Measurements from ENCODE around the gene STOML1.

Gene STOML1

DNA sequence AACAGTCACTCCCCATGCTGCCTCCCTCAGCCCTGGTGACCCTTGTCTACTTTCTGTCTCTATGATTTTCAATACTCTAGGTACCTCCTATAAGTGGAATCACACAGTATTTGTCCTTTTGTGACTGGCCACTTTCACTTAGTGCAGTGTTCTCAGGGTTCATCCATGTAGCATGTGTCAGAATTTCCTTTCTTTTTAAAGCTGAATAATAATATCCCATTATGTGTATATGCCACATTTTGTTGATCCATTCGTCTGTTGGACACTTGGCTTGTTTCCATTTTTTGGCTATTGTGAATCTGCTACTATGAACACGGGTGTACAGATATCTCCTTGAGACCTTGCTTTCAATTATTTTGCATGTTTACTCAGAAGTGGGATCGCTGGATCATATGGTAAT is 36.6 kb upstream of the STOML1 start:
- Mint-ChIP-seq H3K4me3 (no peak overlapping the region), H3K4me1 (peaks cover 13% of the 10 kb centered on the region), H3K36me3 (peaks cover 70% of the 10 kb centered on the region), H3K9me3 (no peaks in the 10 kb centered on the region), H3K27ac (no peak overlapping the region)
- ATAC-seq (no peak), DNase-seq (ENCODE audit: low spot score in 2 of 2) (no peak)

DNA sequence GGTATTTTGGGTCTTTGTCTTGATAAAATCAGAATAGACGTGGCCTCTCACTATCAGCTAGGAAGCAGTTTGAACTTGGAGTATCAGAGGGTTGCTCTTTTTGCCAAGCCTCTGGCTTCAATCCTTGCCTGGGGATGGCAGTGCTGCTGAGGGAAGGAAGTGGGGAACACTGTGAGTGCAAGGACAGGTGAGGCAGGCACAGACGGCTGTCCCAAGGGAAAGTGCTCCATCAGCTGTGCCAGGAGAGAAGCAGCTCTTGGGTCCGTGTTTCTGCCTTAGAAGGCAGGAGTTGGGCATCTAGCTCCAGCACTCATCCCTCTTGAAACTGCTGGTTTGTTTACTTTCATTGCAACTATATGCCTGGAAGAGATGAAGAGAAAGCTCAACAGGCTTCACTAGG is 35.6 kb upstream of the STOML1 start:
- Mint-ChIP-seq H3K4me3 (no peak overlapping the region), H3K4me1 (peaks cover 15% of the 10 kb centered on the region), H3K9me3 (no peaks in the 10 kb centered on the region), H3K27ac (peak overlapping the region; percentile 32), H3K36me3 (peaks cover 79% of the 10 kb centered on the region)
- DNase-seq (ENCODE audit: low spot score in 2 of 2): no peak
- no peak for ATAC-seq

- H3K27ac Mint-ChIP-seq: no peak overlapping the region
- H3K36me3 Mint-ChIP-seq: peaks cover 94% of the 10 kb centered on the region
Observed at GRCh38 chr15:74025436-74025835, 33.3 kb upstream of the STOML1 start.

GRCh38 chr15:74024687-74025086 is 32.6 kb upstream of the STOML1 start:
- Mint-ChIP-seq H3K4me3 (no peak overlapping the region), H3K36me3 (peaks cover 90% of the 10 kb centered on the region), H3K4me1 (peaks cover 28% of the 10 kb centered on the region), H3K27ac (peak overlapping the region; percentile 32), H3K9me3 (no peaks in the 10 kb centered on the region)
- ATAC-seq (no peak), DNase-seq (ENCODE audit: low spot score in 2 of 2) (no peak)

More at GRCh38 chr15:74025436-74025835, 33.3 kb upstream of the STOML1 start:
- DNase-seq (ENCODE audit: low spot score in 2 of 2): no peak
- peaks cover 28% of the 10 kb centered on the region for H3K4me1 Mint-ChIP-seq
- no peak overlapping the region for H3K4me3 Mint-ChIP-seq
- no peak for ATAC-seq
- H3K9me3 Mint-ChIP-seq: no peaks in the 10 kb centered on the region

- no peak for ATAC-seq
- no peak for DNase-seq (ENCODE audit: low spot score in 2 of 2)
- Mint-ChIP-seq H3K36me3 (peaks cover 81% of the 10 kb centered on the region), H3K4me3 (no peak overlapping the region), H3K9me3 (no peaks in the 10 kb centered on the region), H3K4me1 (peaks cover 28% of the 10 kb centered on the region), H3K27ac (peak overlapping the region; percentile 47)
Observed at GRCh38 chr15:74022706-74023470, 30.8 kb upstream of the STOML1 start.

DNA sequence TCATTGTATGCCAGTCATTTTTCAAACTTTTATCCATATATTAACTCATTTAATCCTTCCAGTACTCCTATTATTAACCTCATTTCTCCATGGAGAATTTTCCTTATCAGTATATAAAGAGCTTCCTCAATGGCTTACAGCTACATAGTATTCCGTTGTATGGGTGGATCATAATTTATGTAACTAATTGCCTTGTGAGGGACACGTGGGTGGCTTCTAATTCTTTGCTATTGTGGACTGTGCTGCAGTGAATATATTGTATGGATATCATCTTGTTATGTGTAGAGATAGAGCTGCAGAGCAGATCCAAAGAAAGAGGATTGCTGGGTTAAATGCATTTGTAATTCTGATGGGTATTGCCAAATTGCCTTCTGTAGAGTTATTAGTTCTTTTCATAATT is 27.6 kb upstream of the STOML1 start:
- DNase-seq (ENCODE audit: low spot score in 2 of 2): no peak
- peaks cover 32% of the 10 kb centered on the region for H3K4me1 Mint-ChIP-seq
- H3K36me3 Mint-ChIP-seq: peaks cover 63% of the 10 kb centered on the region
- H3K27ac Mint-ChIP-seq: no peak overlapping the region
- H3K4me3 Mint-ChIP-seq: no peak overlapping the region
- ATAC-seq: no peak
- H3K9me3 Mint-ChIP-seq: no peaks in the 10 kb centered on the region

GRCh38 chr15:74013374-74013894 is 21.3 kb upstream of the STOML1 start:
- no peaks in the 10 kb centered on the region for H3K9me3 Mint-ChIP-seq
- DNase-seq (ENCODE audit: low spot score in 2 of 2) (no peak), ATAC-seq (no peak)
- H3K36me3 Mint-ChIP-seq: peaks cover 53% of the 10 kb centered on the region
- no peak overlapping the region for H3K27ac Mint-ChIP-seq
- H3K4me3 Mint-ChIP-seq: no peak overlapping the region
- H3K4me1 Mint-ChIP-seq: peaks cover 35% of the 10 kb centered on the region

DNA sequence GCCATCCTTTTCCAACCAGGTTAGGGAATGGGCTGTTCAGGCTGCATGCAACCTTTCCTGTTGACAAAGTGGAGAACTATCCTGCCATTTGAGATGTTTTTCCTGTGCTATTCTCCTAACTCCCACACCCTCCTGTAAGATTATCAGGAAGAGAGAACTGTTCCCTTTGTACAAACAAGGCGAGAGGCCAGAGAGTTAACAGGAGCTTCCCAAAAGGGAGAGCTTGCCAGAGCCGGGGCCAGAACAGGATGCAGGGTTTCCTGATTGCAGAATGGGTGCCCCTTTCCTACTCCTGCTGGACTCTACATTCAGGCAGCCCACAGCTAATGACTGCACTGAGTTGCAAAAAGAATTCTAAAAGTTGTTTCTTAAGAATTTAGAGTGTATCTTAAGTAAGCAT is 19.5 kb upstream of the STOML1 start:
- no peak overlapping the region for H3K4me3 Mint-ChIP-seq
- no peak for DNase-seq (ENCODE audit: low spot score in 2 of 2)
- ATAC-seq: no peak
- H3K4me1 Mint-ChIP-seq: peaks cover 53% of the 10 kb centered on the region
- H3K27ac Mint-ChIP-seq: no peak overlapping the region
- H3K36me3 Mint-ChIP-seq: peaks cover 58% of the 10 kb centered on the region
- no peaks in the 10 kb centered on the region for H3K9me3 Mint-ChIP-seq

DNA sequence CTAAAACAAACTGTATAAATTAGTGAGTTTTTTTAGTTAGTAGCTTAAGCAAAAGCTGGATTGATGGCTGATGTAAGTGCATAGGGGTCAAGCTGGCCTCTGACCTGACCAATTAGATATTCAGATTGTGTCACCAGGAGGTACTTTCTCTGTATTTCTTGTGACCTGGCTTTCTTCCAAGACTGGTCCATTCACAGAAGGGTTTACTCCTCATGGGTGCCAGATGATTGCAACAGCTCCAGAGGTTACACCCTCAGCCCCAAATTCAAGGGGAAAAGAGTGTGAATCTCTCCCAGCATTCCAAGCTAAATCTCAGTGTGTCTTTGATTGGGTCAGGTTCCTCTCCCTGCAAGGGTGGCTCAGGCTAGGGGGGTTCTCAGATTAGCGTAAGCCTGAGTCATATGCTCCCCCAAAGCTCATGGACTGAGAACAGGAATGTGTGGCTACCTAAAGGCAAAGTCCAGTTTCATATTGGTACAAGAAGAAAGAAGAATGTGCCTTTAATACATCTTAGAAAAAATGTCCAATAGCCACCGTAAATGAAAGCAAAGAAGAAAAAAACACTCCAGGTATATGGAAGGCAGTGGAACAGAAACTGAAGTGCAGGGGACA is 18.9 kb upstream of the STOML1 start:
- peaks cover 59% of the 10 kb centered on the region for H3K4me1 Mint-ChIP-seq
- no peak for DNase-seq (ENCODE audit: low spot score in 2 of 2)
- H3K4me3 Mint-ChIP-seq: no peak overlapping the region

DNA sequence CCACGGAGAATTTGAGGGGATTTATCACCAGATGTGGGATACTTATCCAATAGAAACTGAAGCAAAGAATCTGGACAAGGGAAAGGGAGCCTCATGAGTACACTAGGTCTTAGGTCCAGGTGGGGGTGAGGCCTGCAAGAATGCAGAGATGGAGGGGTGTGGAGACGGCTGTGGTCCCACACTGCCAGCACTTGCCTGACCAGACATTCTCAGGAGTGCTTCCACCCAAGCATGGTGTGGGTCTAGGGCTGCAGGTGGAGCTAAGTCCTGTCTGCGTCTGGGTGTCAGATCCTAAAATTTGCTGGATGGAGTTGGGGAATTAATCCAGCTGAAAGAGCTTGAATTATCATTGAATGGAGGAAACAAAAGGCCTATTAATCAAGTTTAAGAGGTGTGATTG is 16.8 kb upstream of the STOML1 start:
- no peak overlapping the region for H3K4me3 Mint-ChIP-seq
- no peak for DNase-seq (ENCODE audit: low spot score in 2 of 2)
- peaks cover 58% of the 10 kb centered on the region for H3K4me1 Mint-ChIP-seq
- ATAC-seq: no peak
- peaks cover 85% of the 10 kb centered on the region for H3K36me3 Mint-ChIP-seq
- no peaks in the 10 kb centered on the region for H3K9me3 Mint-ChIP-seq
- peak overlapping the region; percentile 23 for H3K27ac Mint-ChIP-seq

More for the DNA sequence above, 18.9 kb upstream of the STOML1 start:
- no peaks in the 10 kb centered on the region for H3K9me3 Mint-ChIP-seq
- peaks cover 64% of the 10 kb centered on the region for H3K36me3 Mint-ChIP-seq
- no peak for ATAC-seq
- H3K27ac Mint-ChIP-seq: no peak overlapping the region

DNA sequence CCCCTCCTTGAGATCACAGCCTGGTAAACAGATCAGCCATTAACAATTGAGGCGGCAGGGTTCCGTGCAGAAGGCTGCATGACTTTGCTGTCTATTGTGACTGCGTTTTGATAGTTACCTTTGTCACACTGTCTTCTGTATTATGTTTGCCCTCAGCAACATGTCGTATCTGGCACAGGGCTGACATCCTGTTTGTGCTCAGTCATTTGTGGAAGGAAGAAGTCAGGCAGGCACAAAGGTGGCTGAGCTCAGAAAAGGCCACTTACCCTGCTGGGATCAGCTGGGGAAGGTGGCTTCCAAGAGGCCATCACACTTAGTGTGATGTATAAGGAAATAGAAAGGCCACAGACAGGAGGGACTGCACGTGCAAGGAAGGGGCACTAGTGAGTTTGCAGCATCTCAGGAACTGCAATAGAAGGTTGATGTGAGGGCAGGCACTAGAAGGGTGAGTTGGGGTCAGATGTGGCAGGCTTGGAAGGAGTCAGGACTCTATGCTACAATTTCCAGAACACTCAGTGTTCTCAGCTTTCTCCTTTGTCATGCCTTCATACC is 15.8 kb upstream of the STOML1 start:
- Mint-ChIP-seq H3K9me3 (no peaks in the 10 kb centered on the region), H3K4me3 (peak overlapping the region; percentile 47), H3K4me1 (peaks cover 61% of the 10 kb centered on the region), H3K36me3 (peaks cover 90% of the 10 kb centered on the region), H3K27ac (peak overlapping the region; percentile 85)
- ATAC-seq (peak; percentile 86), DNase-seq (ENCODE audit: low spot score in 2 of 2) (no peak)

GRCh38 chr15:74006774-74007639 is 14.9 kb upstream of the STOML1 start:
- Mint-ChIP-seq H3K4me3 (peak overlapping the region; percentile 47), H3K27ac (peak overlapping the region; percentile 85), H3K9me3 (no peaks in the 10 kb centered on the region), H3K4me1 (peaks cover 61% of the 10 kb centered on the region), H3K36me3 (peaks cover 96% of the 10 kb centered on the region)
- peak in 1 of 2 donors; percentile 65 for DNase-seq (ENCODE audit: low spot score in 2 of 2)
- peak; percentile 85 for ATAC-seq

GRCh38 chr15:73997986-73998385 is 5.9 kb upstream of the STOML1 start:
- Mint-ChIP-seq H3K9me3 (no peaks in the 10 kb centered on the region), H3K36me3 (peaks cover 65% of the 10 kb centered on the region), H3K4me1 (peaks cover 52% of the 10 kb centered on the region), H3K4me3 (peak overlapping the region; percentile 93), H3K27ac (peak overlapping the region; percentile 94)
- ATAC-seq (no peak), DNase-seq (ENCODE audit: low spot score in 2 of 2) (no peak)

DNA sequence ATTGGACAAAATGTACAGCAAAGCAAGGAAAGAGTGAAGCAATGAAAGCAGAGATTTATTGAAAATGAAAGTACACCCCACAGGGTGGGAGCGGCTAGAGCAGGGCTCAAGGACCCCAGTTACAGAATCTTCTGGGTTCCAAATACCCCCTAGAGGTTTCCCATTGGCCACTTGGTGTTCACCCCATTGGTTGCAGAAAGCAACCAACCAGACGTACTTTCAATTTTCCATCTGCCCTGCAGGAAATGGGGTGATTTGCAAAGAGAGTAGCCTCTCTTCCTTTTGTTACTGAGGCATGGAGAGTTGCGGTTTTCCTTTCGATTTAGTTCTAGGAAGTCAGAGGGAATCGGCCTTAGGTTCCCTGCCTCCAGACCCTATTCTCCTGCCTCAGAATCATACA is 4.8 kb upstream of the STOML1 start:
- ATAC-seq (no peak), DNase-seq (ENCODE audit: low spot score in 2 of 2) (peak in 1 of 2 donors; percentile 64)
- peaks cover 60% of the 10 kb centered on the region for H3K4me1 Mint-ChIP-seq
- peak overlapping the region; percentile 94 for H3K27ac Mint-ChIP-seq
- H3K36me3 Mint-ChIP-seq: peaks cover 55% of the 10 kb centered on the region
- H3K9me3 Mint-ChIP-seq: no peaks in the 10 kb centered on the region
- H3K4me3 Mint-ChIP-seq: peak overlapping the region; percentile 93

- no peak for DNase-seq (ENCODE audit: low spot score in 2 of 2)
- ATAC-seq: no peak
- Mint-ChIP-seq H3K27ac (peak overlapping the region; percentile 94), H3K4me3 (peak overlapping the region; percentile 93), H3K9me3 (no peaks in the 10 kb centered on the region), H3K36me3 (peaks cover 48% of the 10 kb centered on the region), H3K4me1 (peaks cover 62% of the 10 kb centered on the region)
Observed at GRCh38 chr15:73996267-73996666, 4.2 kb upstream of the STOML1 start.
